GF-D8 (cell line): Measurements from ENCODE around the gene TP53I11.

Experiments
- DNase-seq: peaks from one replicate; lab custom pipeline; 2025; lab: John Stamatoyannopoulos, UW

The TP53I11 gene

GRCh38 chr11:44912270-44912987 is 38.3 kb downstream of the TP53I11 start:
- DNase-seq, result no peak

- no peak for DNase-seq
These were observed 39.5 kb downstream of the TP53I11 start for GRCh38 chr11:44911029-44911814.

- no peak for DNase-seq
These were observed 40.1 kb downstream of the TP53I11 start for GRCh38 chr11:44910591-44910990.

- no peak for DNase-seq
These were observed 41.1 kb downstream of the TP53I11 start for GRCh38 chr11:44909557-44909956.

GRCh38 chr11:44906649-44907048 is 44.0 kb downstream of the TP53I11 start:
- DNase-seq, result no peak

- DNase-seq, result no peak
These were observed 45.4 kb downstream of the TP53I11 start for GRCh38 chr11:44905131-44905866.

GRCh38 chr11:44904261-44905020 is 46.2 kb downstream of the TP53I11 start:
- no peak for DNase-seq

- no peak for DNase-seq
These were observed 47.2 kb downstream of the TP53I11 start for GRCh38 chr11:44903518-44903917.

GRCh38 chr11:44903035-44903434 is 47.6 kb downstream of the TP53I11 start:
- DNase-seq, result no peak

- no peak for DNase-seq
These were observed 48.9 kb downstream of the TP53I11 start for GRCh38 chr11:44901786-44902185.

- no peak for DNase-seq
These were observed 49.5 kb downstream of the TP53I11 start for GRCh38 chr11:44901120-44901633.

- no peak for DNase-seq
These were observed 50.7 kb downstream of the TP53I11 start for GRCh38 chr11:44899959-44900358.

- no peak for DNase-seq
These were observed 56.7 kb downstream of the TP53I11 start for GRCh38 chr11:44893846-44894617.

GRCh38 chr11:44893308-44893822 is 57.3 kb downstream of the TP53I11 start:
- no peak for DNase-seq

GRCh38 chr11:44892843-44893242 is 57.8 kb downstream of the TP53I11 start:
- DNase-seq, result no peak

GRCh38 chr11:44889266-44889665 is 61.4 kb downstream of the TP53I11 start:
- DNase-seq, result no peak

GRCh38 chr11:44887636-44888035 is 63.0 kb downstream of the TP53I11 start:
- DNase-seq, result no peak

GRCh38 chr11:44886790-44887140 is 63.9 kb downstream of the TP53I11 start:
- DNase-seq, result no peak

- DNase-seq, result no peak
These were observed 64.5 kb downstream of the TP53I11 start for GRCh38 chr11:44885919-44886789.
